ENCODE measurements around the gene KCTD2.

KCTD2 gene

DNA sequence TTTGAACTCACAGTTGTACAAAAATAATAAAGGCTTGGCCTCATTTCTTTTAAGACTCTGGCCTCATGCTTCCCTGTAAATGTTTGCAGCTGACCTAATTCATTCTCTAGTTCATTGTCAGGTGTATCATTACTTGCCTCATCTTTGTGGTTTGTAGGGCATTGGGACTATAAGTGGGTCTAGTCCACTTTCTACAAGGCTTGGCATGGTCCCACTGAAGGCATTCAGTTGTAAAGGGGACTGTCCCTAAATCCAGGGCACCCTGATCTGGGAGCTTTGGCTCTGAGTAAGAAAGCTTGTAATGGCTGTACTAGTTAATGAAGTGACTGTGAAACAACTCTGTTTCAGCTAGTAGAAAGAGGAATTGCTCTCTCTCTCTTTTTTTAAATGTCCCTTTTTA lies 2.7 kb downstream of the KCTD2 start:
- TF ChIP-seq, protein P1, sequence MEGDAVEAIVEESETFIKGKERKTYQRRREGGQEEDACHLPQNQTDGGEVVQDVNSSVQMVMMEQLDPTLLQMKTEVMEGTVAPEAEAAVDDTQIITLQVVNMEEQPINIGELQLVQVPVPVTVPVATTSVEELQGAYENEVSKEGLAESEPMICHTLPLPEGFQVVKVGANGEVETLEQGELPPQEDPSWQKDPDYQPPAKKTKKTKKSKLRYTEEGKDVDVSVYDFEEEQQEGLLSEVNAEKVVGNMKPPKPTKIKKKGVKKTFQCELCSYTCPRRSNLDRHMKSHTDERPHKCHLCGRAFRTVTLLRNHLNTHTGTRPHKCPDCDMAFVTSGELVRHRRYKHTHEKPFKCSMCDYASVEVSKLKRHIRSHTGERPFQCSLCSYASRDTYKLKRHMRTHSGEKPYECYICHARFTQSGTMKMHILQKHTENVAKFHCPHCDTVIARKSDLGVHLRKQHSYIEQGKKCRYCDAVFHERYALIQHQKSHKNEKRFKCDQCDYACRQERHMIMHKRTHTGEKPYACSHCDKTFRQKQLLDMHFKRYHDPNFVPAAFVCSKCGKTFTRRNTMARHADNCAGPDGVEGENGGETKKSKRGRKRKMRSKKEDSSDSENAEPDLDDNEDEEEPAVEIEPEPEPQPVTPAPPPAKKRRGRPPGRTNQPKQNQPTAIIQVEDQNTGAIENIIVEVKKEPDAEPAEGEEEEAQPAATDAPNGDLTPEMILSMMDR (IDR thresholded peaks at IDR 0.05), result no peak
- H3K4me1 ChIP-seq, result peaks cover 0 to 29% (median 23%) of the 10 kb centered on the region in 4 donors
- H3K27ac ChIP-seq, result no peak overlapping the region
- intact Hi-C loops (cut with DNase I; ENCODE audit: low total_unique reads), result no loop called here
- H3K27me3 ChIP-seq, result no peaks in the 10 kb centered on the region
- DNase-seq, result peak in 1 of 2 donors; percentile 13
- H3K4me3 ChIP-seq, result no peak overlapping the region
- H3K9me3 ChIP-seq, result no peaks in the 10 kb centered on the region
- H3K36me3 ChIP-seq, result peaks cover 23 to 42% (median 31%) of the 10 kb centered on the region in 3 donors

DNA sequence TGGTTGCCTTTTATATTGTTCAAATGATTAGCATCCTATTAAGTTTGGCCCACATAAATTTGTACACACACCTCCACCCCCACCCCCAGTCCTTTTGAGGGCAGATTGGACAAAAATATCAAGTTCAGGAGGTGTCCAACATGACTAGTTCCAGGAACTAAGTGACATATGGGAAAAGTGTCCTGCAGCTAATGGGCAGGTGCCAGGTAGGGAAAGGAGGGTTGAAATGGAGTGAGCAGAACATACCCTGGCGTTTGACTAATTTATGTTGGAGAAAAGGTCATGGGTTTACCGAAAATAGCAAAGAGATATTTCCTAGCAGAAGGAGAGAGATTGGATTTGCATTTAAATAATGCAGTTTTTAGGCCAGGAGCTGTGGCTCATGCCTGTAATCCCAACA lies 4.9 kb downstream of the KCTD2 start:
- Histone ChIP-seq H3K9me3 (no peaks in the 10 kb centered on the region), H3K27ac (no peak overlapping the region), H3K27me3 (no peaks in the 10 kb centered on the region), H3K4me3 (no peak overlapping the region), H3K36me3 (peaks cover 30 to 56% (median 31%) of the 10 kb centered on the region in 3 donors), H3K4me1 (peaks cover 0 to 21% (median 15%) of the 10 kb centered on the region in 4 donors)
- TF ChIP-seq, protein P1 (IDR thresholded peaks at IDR 0.05), result no peak
- peak in 1 of 2 donors; percentile 12 for DNase-seq
- intact Hi-C loops (cut with DNase I; ENCODE audit: low total_unique reads), result no loop called here

GRCh38 chr17:75059369-75060345 lies 12.6 kb downstream of the KCTD2 start:
- Histone ChIP-seq H3K4me1 (peaks cover 0 to 11% (median under 1%) of the 10 kb centered on the region in 4 donors), H3K27ac (peak overlapping the region in 1 of 2 donors; percentile 30), H3K36me3 (peaks cover 19 to 76% (median 55%) of the 10 kb centered on the region in 3 donors), H3K9me3 (no peaks in the 10 kb centered on the region), H3K4me3 (no peak overlapping the region), H3K27me3 (no peaks in the 10 kb centered on the region)
- DNase-seq, result peak; percentile 39 to 63
- intact Hi-C loops (cut with DNase I; ENCODE audit: low total_unique reads), result no loop called here
- TF ChIP-seq, protein P1 (IDR thresholded peaks at IDR 0.05), result peak in 1 of 2 experiments; percentile 30

DNA sequence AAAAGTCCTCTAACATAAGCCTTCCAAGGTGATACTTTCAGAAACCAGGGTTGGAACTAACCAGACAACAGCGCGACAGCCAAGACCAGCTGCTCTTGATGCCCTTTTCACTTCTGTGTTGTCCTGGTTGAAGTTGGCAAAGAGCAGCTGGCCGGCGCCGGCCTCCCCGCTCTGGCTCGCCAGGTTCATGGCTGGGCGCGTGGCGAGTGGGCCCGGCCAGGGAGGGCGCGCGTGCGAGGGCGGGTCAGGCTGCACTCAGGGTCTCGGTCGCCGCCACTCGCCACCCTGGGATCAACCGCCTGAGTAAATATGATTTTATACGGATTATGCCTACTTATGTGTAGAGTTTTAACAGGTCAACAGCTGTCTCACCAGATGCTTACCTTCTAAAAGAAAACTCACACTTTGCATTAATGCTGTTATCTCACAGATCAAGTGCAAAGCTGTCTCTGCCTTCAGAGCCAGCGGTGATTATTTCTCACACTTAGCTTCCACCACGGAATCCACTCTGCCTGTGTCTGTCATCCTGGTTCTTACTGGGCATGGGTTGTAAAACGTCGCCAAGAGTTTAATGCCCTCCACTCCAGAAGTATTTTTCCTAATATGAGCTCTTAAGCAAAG lies 13.5 kb downstream of the KCTD2 start:
- Histone ChIP-seq H3K36me3 (peaks cover 25 to 76% (median 52%) of the 10 kb centered on the region in 3 donors), H3K9me3 (no peaks in the 10 kb centered on the region), H3K4me3 (no peak overlapping the region), H3K27me3 (no peaks in the 10 kb centered on the region), H3K27ac (peak overlapping the region in 1 of 2 donors; percentile 30), H3K4me1 (peaks cover 0 to 11% (median under 1%) of the 10 kb centered on the region in 4 donors)
- DNase-seq, result no peak
- intact Hi-C loops (cut with DNase I; ENCODE audit: low total_unique reads), result no loop called here
- TF ChIP-seq, protein P1 (IDR thresholded peaks at IDR 0.05), result no peak

DNA sequence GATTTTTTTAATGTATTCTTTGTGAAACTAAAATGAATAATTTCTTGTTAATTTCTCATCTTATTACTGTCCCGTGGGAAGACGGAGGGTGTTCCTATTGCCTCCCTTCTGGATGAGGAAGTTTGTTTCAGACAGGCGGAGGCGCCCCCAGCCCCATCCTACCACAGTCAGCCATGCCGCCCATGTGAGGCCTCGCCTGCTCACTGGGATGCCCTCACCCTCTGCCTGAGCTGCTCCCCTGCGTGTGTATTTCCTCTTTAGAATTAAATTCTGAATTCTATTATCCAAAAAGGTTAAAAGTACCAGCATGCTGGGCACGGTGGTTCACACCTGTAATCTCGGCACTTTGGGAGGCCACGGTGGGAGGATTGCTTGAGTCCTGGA lies 14.0 kb downstream of the KCTD2 start:
- H3K4me3 ChIP-seq, result no peak overlapping the region
- no peak overlapping the region for H3K27ac ChIP-seq
- no peak for DNase-seq
- H3K27me3 ChIP-seq, result no peaks in the 10 kb centered on the region
- no peaks in the 10 kb centered on the region for H3K9me3 ChIP-seq
- peaks cover 25 to 75% (median 52%) of the 10 kb centered on the region in 3 donors for H3K36me3 ChIP-seq
- intact Hi-C loops (cut with DNase I; ENCODE audit: low total_unique reads), result no loop called here
- TF ChIP-seq, protein P1 (IDR thresholded peaks at IDR 0.05), result no peak
- H3K4me1 ChIP-seq, result peaks cover 0 to 11% (median under 1%) of the 10 kb centered on the region in 4 donors

Measured in tibial artery (tissue), 4 donors.